ENCODE measurements around the gene ALG10.
"Not testable (repeated sequence)": the region's sequence is repeated elsewhere in the genome, so short reads cannot be mapped to it uniquely, and the experiment has no call there.

- TF ChIP-seq CTCF (IDR thresholded peaks at IDR 0.05; ENCODE audit: insufficient read depth, low read length, poor library complexity, severe bottlenecking); EZH2phosphoT487 (conservative IDR thresholded peaks at IDR 0.05; ENCODE audit: low read length): not testable (repeated sequence)
Measured at GRCh38 chr12:34008835-34009234, 13.5 kb upstream of the ALG10 start.
